Subcutaneous adipose tissue (tissue), 4 donors: ENCODE results near the gene KDM6B. TPM values are rescaled to one million over a fixed set of nuclear protein-coding genes. Genes with fewer than 3 reads are reported as not detected.

Experiments
- total RNA-seq, 4 donors: library from RNA; depleted of rRNA; stranded (reverse); fragments of >200 nt; gene quantifications; one replicate each; pipeline ENCODE4 v1.1.0, GENCODE V29; 2016
- TF ChIP-seq, protein P1 (sequence below): fragments of 450-650 bp; IDR thresholded peaks from one replicate; pipeline ENCODE4 v1.5.1; 2016; ENCODE audit warnings: low read depth, mild to moderate bottlenecking, control low read depth, antibody characterized with exemption, moderate library complexity

KDM6B gene
- total RNA-seq, 4 donors from 2014 or later, result 5.6 to 10.4 (median 6.6) TPM

DNA sequence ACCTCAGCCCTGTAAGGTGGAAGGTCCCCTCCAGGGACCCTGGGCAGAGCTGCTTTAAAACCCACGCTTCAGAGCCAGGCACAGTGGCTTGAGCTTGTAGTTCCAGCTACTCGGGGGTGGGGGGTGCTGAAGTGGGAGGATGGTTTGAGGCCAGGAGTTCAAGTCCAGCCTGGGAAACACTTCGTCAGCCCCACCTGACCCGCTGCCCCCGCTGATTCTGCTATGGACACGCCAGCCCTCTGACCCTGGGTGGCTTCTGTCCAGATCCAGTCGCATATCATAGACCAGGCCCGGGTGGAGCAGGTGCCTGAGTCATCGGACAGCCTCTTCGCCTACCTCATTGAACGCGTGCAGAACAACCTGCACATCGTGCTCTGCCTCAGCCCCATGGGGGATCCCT lies 35.2 kb upstream of the KDM6B start:
- TF ChIP-seq, protein P1, sequence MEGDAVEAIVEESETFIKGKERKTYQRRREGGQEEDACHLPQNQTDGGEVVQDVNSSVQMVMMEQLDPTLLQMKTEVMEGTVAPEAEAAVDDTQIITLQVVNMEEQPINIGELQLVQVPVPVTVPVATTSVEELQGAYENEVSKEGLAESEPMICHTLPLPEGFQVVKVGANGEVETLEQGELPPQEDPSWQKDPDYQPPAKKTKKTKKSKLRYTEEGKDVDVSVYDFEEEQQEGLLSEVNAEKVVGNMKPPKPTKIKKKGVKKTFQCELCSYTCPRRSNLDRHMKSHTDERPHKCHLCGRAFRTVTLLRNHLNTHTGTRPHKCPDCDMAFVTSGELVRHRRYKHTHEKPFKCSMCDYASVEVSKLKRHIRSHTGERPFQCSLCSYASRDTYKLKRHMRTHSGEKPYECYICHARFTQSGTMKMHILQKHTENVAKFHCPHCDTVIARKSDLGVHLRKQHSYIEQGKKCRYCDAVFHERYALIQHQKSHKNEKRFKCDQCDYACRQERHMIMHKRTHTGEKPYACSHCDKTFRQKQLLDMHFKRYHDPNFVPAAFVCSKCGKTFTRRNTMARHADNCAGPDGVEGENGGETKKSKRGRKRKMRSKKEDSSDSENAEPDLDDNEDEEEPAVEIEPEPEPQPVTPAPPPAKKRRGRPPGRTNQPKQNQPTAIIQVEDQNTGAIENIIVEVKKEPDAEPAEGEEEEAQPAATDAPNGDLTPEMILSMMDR, result no peak

- TF ChIP-seq, protein P1, result no peak
Measured at GRCh38 chr17:7803981-7804380, 30.0 kb upstream of the KDM6B start.

DNA sequence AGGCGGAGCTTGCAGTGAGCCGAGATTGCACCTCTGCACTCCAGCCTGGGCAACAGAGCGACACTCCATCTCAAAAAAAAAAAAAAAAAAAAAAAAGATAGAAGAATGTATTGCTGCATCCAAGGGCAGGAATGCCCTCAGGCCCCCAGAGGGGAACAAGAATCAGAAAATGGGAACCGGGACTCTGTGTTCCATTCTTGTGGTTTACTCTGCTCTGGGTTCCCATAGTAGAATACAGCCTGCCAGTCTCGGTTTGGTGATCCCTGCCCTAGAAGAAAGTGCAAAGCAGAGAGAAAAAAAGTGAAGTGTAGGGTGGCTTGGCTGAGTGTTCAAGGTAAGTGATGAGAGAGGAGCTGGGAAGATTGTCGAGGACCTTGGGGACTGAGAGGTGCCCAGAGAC lies 27.4 kb upstream of the KDM6B start:
- TF ChIP-seq, protein P1, result no peak

DNA sequence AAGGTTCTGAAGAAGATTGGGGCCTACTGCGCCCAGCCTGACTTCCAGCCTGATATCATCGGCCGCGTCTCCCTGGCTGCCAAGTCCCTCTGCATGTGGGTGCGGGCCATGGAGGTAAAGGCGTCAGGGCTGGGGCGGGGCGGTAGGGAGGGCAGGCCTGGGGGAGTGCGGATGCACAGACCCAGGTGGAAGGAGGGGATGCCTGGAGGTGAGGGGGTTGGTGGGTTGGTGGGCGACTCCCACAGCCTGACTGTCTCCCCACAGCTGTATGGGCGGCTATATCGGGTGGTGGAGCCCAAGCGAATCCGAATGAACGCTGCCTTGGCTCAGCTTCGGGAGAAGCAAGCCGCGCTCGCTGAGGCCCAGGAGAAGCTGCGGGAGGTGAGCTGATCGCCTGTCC lies 26.8 kb upstream of the KDM6B start:
- TF ChIP-seq, protein P1, result no peak

DNA sequence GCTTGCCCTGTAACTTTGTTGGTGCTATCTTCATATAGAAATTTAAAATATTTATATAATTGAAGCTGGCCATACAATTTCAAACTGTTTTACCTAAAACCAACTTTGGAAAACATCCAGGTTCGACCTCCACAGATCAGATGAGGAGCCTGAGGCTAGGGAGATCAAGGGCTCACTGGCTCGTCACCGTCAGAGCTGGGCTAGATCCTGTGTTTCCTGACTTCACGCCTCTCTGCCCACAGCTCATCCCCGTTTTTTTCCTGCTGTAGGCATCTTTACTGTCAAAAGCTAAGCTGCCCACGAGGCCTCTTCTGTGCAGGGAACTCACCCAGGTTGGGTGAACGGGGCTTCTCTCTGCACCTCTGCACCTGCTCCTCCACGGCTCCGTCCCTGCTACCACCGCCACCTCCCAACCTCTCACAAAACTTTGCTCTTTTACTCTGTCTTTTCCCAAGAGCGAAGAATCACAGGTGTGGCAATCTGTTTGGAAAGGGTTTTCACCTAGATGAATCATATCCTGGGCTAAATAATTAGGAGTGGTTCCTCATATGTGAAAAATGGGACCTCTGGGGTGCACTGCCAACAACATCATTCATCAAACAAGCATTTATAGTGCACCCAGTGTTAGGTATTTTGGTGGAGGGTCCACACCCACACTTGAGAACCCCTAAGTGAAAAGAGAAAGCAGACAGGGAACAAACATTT lies 24.8 kb upstream of the KDM6B start:
- TF ChIP-seq, protein P1, result no peak

- TF ChIP-seq, protein P1, result no peak
Measured at GRCh38 chr17:7811251-7811650, 22.8 kb upstream of the KDM6B start.

DNA sequence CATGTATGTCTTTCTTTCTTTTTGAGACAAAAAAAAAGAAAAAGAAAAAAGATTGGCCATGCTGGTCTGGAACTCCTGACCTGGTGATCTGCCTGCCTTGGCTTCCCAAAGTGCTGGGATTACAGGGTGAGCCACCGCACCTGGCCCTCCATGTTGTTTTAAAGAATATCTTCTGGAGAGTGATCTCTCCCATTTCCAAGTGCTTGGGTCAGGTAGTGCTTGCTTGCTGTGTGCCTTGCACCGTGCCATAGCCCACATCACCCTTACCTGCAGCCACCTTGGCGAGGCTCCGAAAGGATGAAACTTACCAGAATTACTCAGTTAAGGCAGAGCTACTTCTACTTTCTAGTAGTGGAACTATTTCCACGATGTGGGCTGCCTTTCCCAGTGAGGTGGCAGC lies 19.0 kb upstream of the KDM6B start:
- TF ChIP-seq, protein P1, result no peak
